HepG2 (cell line): ENCODE measurements around the gene DNAJC15. TPM values are rescaled to one million over a fixed set of nuclear protein-coding genes. Genes with fewer than 3 reads are reported as not detected.

Source experiments
- ATAC-seq: fragments of 200-7000 bp; cut with Tn5 transposase; 3 replicates; pipeline ENCODE4 v1.9.1; 2020; ENCODE audit warnings: mild to moderate bottlenecking, moderate library complexity
- BruUV-seq: library from RNA; stranded (reverse); fragments of 400-500 nt; replicated peaks from 2 replicates; lab custom pipeline; 2021; lab: Mats Ljungman, UMichigan
- CTCF ChIA-PET: fragments of 300-600 bp; formaldehyde crosslinking; extraction: SDS; loops from one replicate; lab custom pipeline; 2021; ENCODE audit warnings: low total read pairs, inconsistent platforms, low intra/inter-chr PET ratio; lab: Yijun Ruan, JAX
- POLR2A ChIA-PET: fragments of 350-600 bp; sonication (Branson Sonifier 250); formaldehyde crosslinking; loops from one replicate; lab custom pipeline; 2020; ENCODE audit warnings: antibody characterized with exemption, inconsistent platforms; lab: Yijun Ruan, JAX
- DNase-seq: peaks from one replicate; pipeline ENCODE4 v3.0.0-alpha.2; 2015; ENCODE audit warnings: low spot score
- FAIRE-seq: peaks from 3 replicates; lab custom pipeline; 2011; peaks lifted over from hg19 to GRCh38; lab: Jason Lieb, UNC
- H2AFZ ChIP-seq: one replicate; pipeline ENCODE4 v1.6.1; 2011; ENCODE audit warnings: low read length, inconsistent platforms
- H3K27ac ChIP-seq: fragments of 300-600 bp; 3 replicates; pipeline ENCODE4 v1.8.0; 2011; ENCODE audit warnings: mixed run types, mild to moderate bottlenecking, mixed read lengths, low read length, inconsistent platforms; ENCODE audit not compliant: insufficient read depth; ENCODE audit errors: extremely low read length
- H3K27me3 ChIP-seq, 2 experiments: fragments of 200-600 bp in 1 of 2; 2 replicates in 1 of 2; 3 replicates in 1 of 2; pipeline versions ENCODE4 v1.6.0 to v1.8.0; 2011; ENCODE audit warnings: low read length in 2 of 2, mild to moderate bottlenecking in 2 of 2, moderate library complexity in 2 of 2, inconsistent platforms in 1 of 2; ENCODE audit not compliant: insufficient read depth in 2 of 2, control insufficient read depth in 1 of 2
- H3K36me3 ChIP-seq, 2 experiments: fragments of 200-600 bp in 1 of 2; replicated peaks in 1 of 2; 2 replicates in 1 of 2; 3 replicates in 1 of 2; pipeline versions ENCODE4 v1.5.1 to v1.8.0; 2011; ENCODE audit warnings: low read length in 2 of 2, inconsistent platforms in 1 of 2; ENCODE audit not compliant: insufficient read depth in 2 of 2, control insufficient read depth in 1 of 2
- H3K4me1 ChIP-seq: 2 replicates; pipeline ENCODE4 v1.5.1; 2012; ENCODE audit warnings: low read length, inconsistent platforms; ENCODE audit not compliant: insufficient read depth
- H3K4me2 ChIP-seq: 2 replicates; pipeline ENCODE4 v1.6.0; 2011; ENCODE audit warnings: low read depth, low read length, inconsistent platforms
- H3K4me3 ChIP-seq, 3 experiments: fragments of 200-600 bp in 1 of 3; sonication (generic), shearing (Covaris generic) in 1 of 3; replicated peaks in 1 of 3; 2 replicates each; pipeline ENCODE4 v1.5.1; 2011 to 2016; ENCODE audit warnings: low read length in 3 of 3, inconsistent platforms in 2 of 3, low read depth in 2 of 3, mild to moderate bottlenecking in 2 of 3, control low read depth in 1 of 3, mixed read lengths in 1 of 3; ENCODE audit not compliant: insufficient read depth in 1 of 3
- H3K79me2 ChIP-seq: one replicate; pipeline ENCODE4 v1.6.1; 2011; ENCODE audit warnings: low read length, inconsistent platforms; ENCODE audit not compliant: insufficient read depth
- H3K9ac ChIP-seq: 2 replicates; pipeline ENCODE4 v1.6.0; 2011; ENCODE audit warnings: mild to moderate bottlenecking, low read depth, low read length, inconsistent platforms; ENCODE audit not compliant: insufficient read depth
- H3K9me3 ChIP-seq: 2 replicates; pipeline ENCODE4 v1.5.1; 2012; ENCODE audit warnings: mild to moderate bottlenecking, low read length
- H4K20me1 ChIP-seq: 2 replicates; pipeline ENCODE4 v1.6.0; 2011; ENCODE audit warnings: inconsistent platforms, mild to moderate bottlenecking, low read length, moderate library complexity; ENCODE audit not compliant: insufficient read depth
- HNRNPUL1 ChIP-seq: fragments of 200-400 bp; formaldehyde crosslinking; IDR thresholded peaks from 2 replicates; pipeline ENCODE4 v1.6.1; 2017; ENCODE audit warnings: low read depth, mild to moderate bottlenecking, low read length, moderate library complexity
- IRX3 ChIP-seq: sonication (generic); formaldehyde crosslinking; IDR thresholded peaks from 2 replicates; pipeline ENCODE4 v1.8.1; 2023; ENCODE audit warnings: mild to moderate bottlenecking, low read depth, missing genetic modification reagents, borderline replicate concordance
- KDM3A ChIP-seq: IDR thresholded peaks from 2 replicates; pipeline ENCODE4 v1.6.1; 2018; ENCODE audit warnings: low read depth, missing compliant biosample characterization
- MAFF ChIP-seq: IDR thresholded peaks from 2 replicates; pipeline ENCODE4 v1.6.1; 2011; ENCODE audit warnings: low read depth, low read length, improper control_type of control experiment
- MAFK ChIP-seq, 2 experiments: IDR thresholded peaks in 1 of 2; conservative IDR thresholded peaks in 1 of 2; 2 replicates each; pipeline ENCODE4 v1.6.1; 2011; ENCODE audit warnings: improper control_type of control experiment in 2 of 2, low read length in 2 of 2
- MED1 ChIP-seq: sonication (generic); formaldehyde crosslinking; IDR thresholded peaks from 2 replicates; pipeline ENCODE4 v1.4.0; 2020; ENCODE audit warnings: missing genetic modification reagents
- SRY ChIP-seq: sonication (generic); formaldehyde crosslinking; IDR thresholded peaks from 2 replicates; pipeline ENCODE4 v1.8.0; 2022; ENCODE audit warnings: mild to moderate bottlenecking, missing genetic modification reagents
- ZNF256 ChIP-seq: sonication (generic); formaldehyde crosslinking; conservative IDR thresholded peaks from 2 replicates; pipeline ENCODE4 v1.4.0; 2020; ENCODE audit warnings: missing genetic modification reagents
- ZNF337 ChIP-seq: sonication (generic); formaldehyde crosslinking; IDR thresholded peaks from 2 replicates; pipeline ENCODE4 v1.5.1; 2020; ENCODE audit warnings: missing genetic modification reagents, low read depth, mild to moderate bottlenecking, borderline replicate concordance
- ZNF644 ChIP-seq: IDR thresholded peaks from 2 replicates; pipeline ENCODE4 v1.6.1; 2016; ENCODE audit warnings: low read depth
- WGBS: methylation state at CpG from one replicate; pipeline ENCODE4 v1.1.6; 2017; ENCODE audit warnings: low lambda C conversion rate; 5-methylcytosine and 5-hydroxymethylcytosine counted together
- in situ Hi-C: cut with HindIII; loops from 2 replicates; pipeline ENCODE4 v1.10.0; 2017; ENCODE audit warnings: low pct_unique_long_range_greater_than_20kb; ENCODE audit not compliant: extremely low pct_ligation_motif_present
- intact Hi-C: fragments of 100-400 bp; cut with micrococcal nuclease; formaldehyde crosslinking; loops from one replicate; pipeline ENCODE4 v1.10.0; 2022; ENCODE audit not compliant: unreplicated experiment
- polyA plus RNA-seq, 8 experiments: library from polyadenylated mRNA; depleted of rRNA in 3 of 8; stranded (reverse) in 7 of 8; unstranded in 1 of 8; fragments of >200 nt; fragmentation: Illumina TruSeq in 4 of 8; extraction: Trizol in 4 of 8; gene quantifications; 2 replicates each; pipeline versions ENCODE4 v1.2.1 to v1.2.3, GENCODE V29; 2011 to 2016; ENCODE audit warnings: low read depth in 4 of 8, missing spikeins in 1 of 8, mixed read lengths in 1 of 8; ENCODE audit not compliant: insufficient read depth in 1 of 8
- total RNA-seq, 5 experiments: library from RNA; depleted of rRNA; stranded (reverse); fragments of >200 nt; fragmentation: Illumina TruSeq; extraction: Trizol; gene quantifications; 2 replicates each; pipeline ENCODE4 v1.2.3, GENCODE V29; 2016; ENCODE audit warnings: low read depth in 1 of 5
- TF ChIP-seq, protein P1 (sequence below): sonication (generic); formaldehyde crosslinking; IDR thresholded peaks from 2 replicates; pipeline ENCODE4 v1.5.1; 2020; ENCODE audit warnings: mild to moderate bottlenecking, moderate library complexity, missing genetic modification reagents
- TF ChIP-seq, protein P2 (sequence below): IDR thresholded peaks from 2 replicates; pipeline ENCODE4 v1.6.1; 2012; ENCODE audit warnings: low read depth, low read length, improper control_type of control experiment
- TF ChIP-seq, protein P3 (sequence below): sonication (generic); formaldehyde crosslinking; IDR thresholded peaks from 2 replicates; pipeline ENCODE4 v1.4.0; 2020; ENCODE audit warnings: missing genetic modification reagents

Gene DNAJC15
- total and polyA plus RNA-seq, 2 of the 13 experiments (the other 11 are each of a cell fraction or from before 2014, with no cell fraction given) = 23.0 to 31.9 TPM

DNA sequence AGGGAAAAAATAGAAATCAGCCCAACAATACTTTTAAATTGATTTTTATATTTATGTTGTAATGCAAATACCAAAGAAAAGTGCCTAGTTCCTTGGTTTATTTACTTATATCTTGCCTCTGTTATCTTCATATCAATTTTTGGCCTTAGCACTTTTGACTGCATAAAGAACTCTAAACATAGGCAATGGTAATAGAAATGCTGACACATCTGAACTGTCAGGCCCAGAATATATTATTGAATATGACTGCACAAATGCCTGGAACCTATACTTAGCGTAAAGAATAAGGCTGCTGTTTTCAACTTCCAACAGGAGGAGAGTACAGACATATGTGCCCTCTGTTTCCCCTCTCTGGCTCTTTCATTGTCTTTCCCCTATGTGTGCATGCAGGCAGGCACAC lies 91.1 kb downstream of the DNAJC15 start:
- H3K27ac ChIP-seq = no peak overlapping the region
- FAIRE-seq = no peak
- H3K9me3 ChIP-seq = no peaks in the 10 kb centered on the region
- no peak overlapping the region for H3K9ac ChIP-seq
- H3K4me1 ChIP-seq = peaks cover 10% of the 10 kb centered on the region
- H3K4me3 ChIP-seq = no peak overlapping the region
- H4K20me1 ChIP-seq = no peaks in the 10 kb centered on the region
- CTCF ChIA-PET = no interaction called here
- no peak overlapping the region for H3K4me2 ChIP-seq
- in situ Hi-C loops = no loop called here
- POLR2A ChIA-PET = no interaction called here
- TF ChIP-seq MAFF (peak; percentile 57), MAFK (conservative IDR thresholded peaks at IDR 0.05 in 1 of 2, IDR thresholded peaks at IDR 0.05 in 1 of 2; ENCODE audit: low read length in 2 of 2) (peak; percentile 10 to 70; a peak in 2 of 4 replicates), ZNF644 (CRISPR knock-in tag) (no peak)
- TF ChIP-seq, protein P1, sequence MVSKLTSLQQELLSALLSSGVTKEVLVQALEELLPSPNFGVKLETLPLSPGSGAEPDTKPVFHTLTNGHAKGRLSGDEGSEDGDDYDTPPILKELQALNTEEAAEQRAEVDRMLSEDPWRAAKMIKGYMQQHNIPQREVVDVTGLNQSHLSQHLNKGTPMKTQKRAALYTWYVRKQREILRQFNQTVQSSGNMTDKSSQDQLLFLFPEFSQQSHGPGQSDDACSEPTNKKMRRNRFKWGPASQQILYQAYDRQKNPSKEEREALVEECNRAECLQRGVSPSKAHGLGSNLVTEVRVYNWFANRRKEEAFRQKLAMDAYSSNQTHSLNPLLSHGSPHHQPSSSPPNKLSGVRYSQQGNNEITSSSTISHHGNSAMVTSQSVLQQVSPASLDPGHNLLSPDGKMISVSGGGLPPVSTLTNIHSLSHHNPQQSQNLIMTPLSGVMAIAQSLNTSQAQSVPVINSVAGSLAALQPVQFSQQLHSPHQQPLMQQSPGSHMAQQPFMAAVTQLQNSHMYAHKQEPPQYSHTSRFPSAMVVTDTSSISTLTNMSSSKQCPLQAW = no peak
- intact Hi-C loops = no loop called here
- H3K79me2 ChIP-seq = no peaks in the 10 kb centered on the region
- no TSS peak for BruUV-seq
- WGBS = 59% methylated on average over 1 of the region's 1 CpG
- no peak for DNase-seq
- H3K27me3 ChIP-seq = no peaks in the 10 kb centered on the region
- H2AFZ ChIP-seq = no peak overlapping the region
- no peaks in the 10 kb centered on the region for H3K36me3 ChIP-seq
- no peak for ATAC-seq

DNA sequence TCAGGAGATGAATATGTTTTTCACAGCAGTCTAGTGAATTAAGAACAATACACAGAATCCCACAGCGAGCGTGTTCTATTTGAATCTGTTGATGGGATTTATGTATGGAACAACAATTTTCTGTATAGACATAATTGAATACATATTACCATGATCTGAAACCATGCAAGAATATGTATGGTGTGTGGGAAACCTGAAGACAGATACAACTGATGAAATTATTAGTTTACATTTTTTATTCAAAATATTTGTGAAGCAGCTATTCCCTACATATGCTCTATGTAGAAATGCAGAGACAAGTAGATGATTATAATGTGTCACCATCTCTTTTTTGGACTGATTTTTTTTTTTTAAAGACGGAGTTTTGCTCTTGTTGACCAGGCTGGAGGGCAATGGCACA lies 91.8 kb downstream of the DNAJC15 start:
- WGBS = 87% methylated on average over 3 of the region's 3 CpGs
- CTCF ChIA-PET = no interaction called here
- Histone ChIP-seq H4K20me1 (no peaks in the 10 kb centered on the region), H3K4me1 (peaks cover 10% of the 10 kb centered on the region), H3K79me2 (no peaks in the 10 kb centered on the region), H3K36me3 (no peaks in the 10 kb centered on the region), H3K4me2 (no peak overlapping the region), H3K4me3 (no peak overlapping the region), H3K27ac (no peak overlapping the region), H2AFZ (no peak overlapping the region), H3K9me3 (no peaks in the 10 kb centered on the region), H3K9ac (no peak overlapping the region), H3K27me3 (no peaks in the 10 kb centered on the region)
- ATAC-seq (no peak), FAIRE-seq (no peak), DNase-seq (no peak)
- POLR2A ChIA-PET = no interaction called here
- in situ Hi-C loops = no loop called here
- intact Hi-C loops = no loop called here
- no TSS peak for BruUV-seq
- TF ChIP-seq, protein P2, sequence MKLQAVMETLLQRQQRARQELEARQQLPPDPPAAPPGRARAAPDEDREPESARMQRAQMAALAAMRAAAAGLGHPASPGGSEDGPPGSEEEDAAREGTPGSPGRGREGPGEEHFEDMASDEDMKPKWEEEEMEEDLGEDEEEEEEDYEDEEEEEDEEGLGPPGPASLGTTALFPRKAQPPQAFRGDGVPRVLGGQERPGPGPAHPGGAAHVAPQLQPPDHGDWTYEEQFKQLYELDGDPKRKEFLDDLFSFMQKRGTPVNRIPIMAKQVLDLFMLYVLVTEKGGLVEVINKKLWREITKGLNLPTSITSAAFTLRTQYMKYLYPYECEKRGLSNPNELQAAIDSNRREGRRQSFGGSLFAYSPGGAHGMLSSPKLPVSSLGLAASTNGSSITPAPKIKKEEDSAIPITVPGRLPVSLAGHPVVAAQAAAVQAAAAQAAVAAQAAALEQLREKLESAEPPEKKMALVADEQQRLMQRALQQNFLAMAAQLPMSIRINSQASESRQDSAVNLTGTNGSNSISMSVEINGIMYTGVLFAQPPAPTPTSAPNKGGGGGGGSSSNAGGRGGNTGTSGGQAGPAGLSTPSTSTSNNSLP = no peak
- no peak for TF ChIP-seq ZNF337
- no peak for TF ChIP-seq MED1 (CRISPR knock-in tag)
- no peak for TF ChIP-seq HNRNPUL1
- no peak for TF ChIP-seq IRX3 (CRISPR knock-in tag)
- TF ChIP-seq, protein P3, sequence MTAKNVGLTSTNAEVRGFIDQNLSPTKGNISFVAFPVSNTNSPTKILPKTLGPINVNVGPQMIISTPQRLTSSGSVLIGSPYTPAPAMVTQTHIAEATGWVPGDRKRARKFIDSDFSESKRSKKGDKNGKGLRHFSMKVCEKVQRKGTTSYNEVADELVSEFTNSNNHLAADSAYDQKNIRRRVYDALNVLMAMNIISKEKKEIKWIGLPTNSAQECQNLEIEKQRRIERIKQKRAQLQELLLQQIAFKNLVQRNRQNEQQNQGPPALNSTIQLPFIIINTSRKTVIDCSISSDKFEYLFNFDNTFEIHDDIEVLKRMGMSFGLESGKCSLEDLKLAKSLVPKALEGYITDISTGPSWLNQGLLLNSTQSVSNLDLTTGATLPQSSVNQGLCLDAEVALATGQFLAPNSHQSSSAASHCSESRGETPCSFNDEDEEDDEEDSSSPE (CRISPR knock-in tag) = no peak
- TF ChIP-seq KDM3A (CRISPR knock-in tag) = no peak
- no peak for TF ChIP-seq MAFK (conservative IDR thresholded peaks at IDR 0.05 in 1 of 2, IDR thresholded peaks at IDR 0.05 in 1 of 2; ENCODE audit: low read length in 2 of 2)
- no peak for TF ChIP-seq SRY (CRISPR knock-in tag)
- TF ChIP-seq ZNF256 (CRISPR knock-in tag) = no peak
